Mesodermal cell (in vitro differentiated cells): Measurements from ENCODE around the gene SCG5.

Source experiments
- H3K27ac ChIP-seq: 2 replicates; pipeline ENCODE4 v1.7.0; 2013; ENCODE audit warnings: mild to moderate bottlenecking, low read depth, low read length, moderate library complexity; ENCODE audit not compliant: severe bottlenecking
- H3K36me3 ChIP-seq: 2 replicates; pipeline ENCODE4 v1.7.1; 2013; ENCODE audit warnings: mild to moderate bottlenecking, low read length, moderate library complexity; ENCODE audit not compliant: control insufficient read depth, insufficient read depth
- H3K4me1 ChIP-seq: one replicate; pipeline ENCODE4 v1.7.1; 2013; ENCODE audit warnings: mild to moderate bottlenecking, low read length; ENCODE audit not compliant: insufficient read depth, control insufficient read depth, poor library complexity, severe bottlenecking
- H3K4me3 ChIP-seq: 2 replicates; pipeline ENCODE4 v1.7.0; 2013; ENCODE audit warnings: low read length, control low read depth, mild to moderate bottlenecking; ENCODE audit not compliant: insufficient read depth, poor library complexity, severe bottlenecking; ENCODE audit errors: extremely low read depth
- H3K9me3 ChIP-seq: 2 replicates; pipeline ENCODE4 v1.7.1; 2013; ENCODE audit warnings: mild to moderate bottlenecking, low read length, moderate library complexity; ENCODE audit not compliant: control insufficient read depth
- WGBS, 2 experiments: methylation state at CpG; one replicate each; pipeline ENCODE4 v1.1.5; 2013; ENCODE audit warnings: missing lambda C conversion rate in 2 of 2; ENCODE audit not compliant: insufficient coverage in 2 of 2; 5-methylcytosine and 5-hydroxymethylcytosine counted together

Gene SCG5

DNA sequence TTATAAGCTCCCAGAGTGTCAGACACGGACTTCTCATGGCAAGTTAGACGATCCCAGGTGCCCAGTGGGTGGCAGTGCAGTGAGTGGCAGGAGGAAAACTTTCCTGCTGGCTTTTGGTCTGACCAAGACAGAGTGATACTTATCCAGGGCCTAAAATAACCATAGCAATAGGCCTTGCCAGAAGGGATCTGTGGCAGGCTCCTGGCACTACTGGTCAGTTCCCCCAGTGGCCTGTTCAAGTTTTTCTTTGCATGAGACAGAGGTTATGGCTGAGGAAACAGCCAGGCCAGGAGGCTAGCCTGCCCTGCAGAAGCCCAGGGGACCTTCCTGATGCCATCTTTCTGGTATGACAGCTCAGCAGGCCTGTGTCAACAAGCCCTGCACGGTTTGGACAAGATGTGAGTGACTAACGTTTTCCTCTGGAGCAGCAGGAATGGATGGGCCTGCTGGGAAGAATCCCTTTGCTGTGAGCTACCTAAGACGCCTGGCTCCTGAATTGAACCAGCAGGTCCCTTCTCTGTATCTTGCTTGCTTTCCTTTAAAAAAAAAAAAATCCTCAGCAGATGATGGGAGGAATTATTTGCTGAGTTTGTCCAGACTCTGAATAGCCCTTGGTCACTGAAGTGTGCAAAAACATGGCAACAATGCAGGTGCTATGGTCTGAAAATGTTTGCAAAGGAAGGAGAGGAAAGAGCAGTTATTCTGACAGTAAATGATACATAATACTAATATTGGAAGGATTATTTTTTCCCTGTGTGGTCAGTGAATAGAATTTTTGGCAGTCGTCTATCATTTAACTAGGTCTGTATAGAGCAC, 18.0 kb downstream of the SCG5 start:
- Histone ChIP-seq H3K9me3 (no peaks in the 10 kb centered on the region), H3K27ac (peak overlapping the region; percentile 36), H3K36me3 (peaks cover 7% of the 10 kb centered on the region), H3K4me3 (no peak overlapping the region), H3K4me1 (peaks cover 14% of the 10 kb centered on the region)
- 68 to 73% methylated on average over 5 to 6 of the region's 6 CpGs for WGBS, 2 experiments

- H3K27ac ChIP-seq: no peak overlapping the region
- H3K4me1 ChIP-seq: peaks cover 9% of the 10 kb centered on the region
- no peaks in the 10 kb centered on the region for H3K36me3 ChIP-seq
- H3K9me3 ChIP-seq: no peaks in the 10 kb centered on the region
- WGBS, 2 experiments: 78 to 89% methylated on average over 4 of the region's 4 CpGs
- no peak overlapping the region for H3K4me3 ChIP-seq
Observed at GRCh38 chr15:32663671-32664070, 22.2 kb downstream of the SCG5 start.

- H3K9me3 ChIP-seq: no peaks in the 10 kb centered on the region
Observed at GRCh38 chr15:32664796-32665195, 23.3 kb downstream of the SCG5 start.

DNA sequence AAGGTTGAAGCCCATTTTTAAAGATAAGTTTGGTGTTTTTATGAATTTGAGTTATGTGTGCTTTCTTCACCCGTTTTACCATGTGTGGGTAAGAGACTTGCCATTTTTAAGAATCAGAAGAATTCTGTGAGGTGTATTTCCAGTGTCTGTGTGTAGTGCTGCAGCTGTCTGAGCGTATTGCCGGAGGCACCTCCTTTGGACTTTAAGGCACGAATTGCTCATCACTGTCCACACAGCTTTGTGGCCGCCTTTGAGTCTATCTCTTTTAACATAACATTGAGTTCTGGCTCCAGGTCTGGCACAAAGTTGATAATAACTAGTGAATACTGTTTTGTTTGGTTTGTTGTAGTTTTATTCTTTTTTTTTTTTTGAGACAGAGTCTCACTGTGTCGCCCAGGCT, 25.8 kb downstream of the SCG5 start:
- Histone ChIP-seq H3K36me3 (no peaks in the 10 kb centered on the region), H3K4me1 (no peaks in the 10 kb centered on the region), H3K4me3 (no peak overlapping the region), H3K27ac (no peak overlapping the region), H3K9me3 (no peaks in the 10 kb centered on the region)
- WGBS, 2 experiments: 90 to 97% methylated on average over 5 of the region's 6 CpGs

More at GRCh38 chr15:32664796-32665195, 23.3 kb downstream of the SCG5 start:
- Histone ChIP-seq H3K36me3 (no peaks in the 10 kb centered on the region), H3K4me3 (no peak overlapping the region), H3K4me1 (peaks cover 2% of the 10 kb centered on the region), H3K27ac (no peak overlapping the region)

DNA sequence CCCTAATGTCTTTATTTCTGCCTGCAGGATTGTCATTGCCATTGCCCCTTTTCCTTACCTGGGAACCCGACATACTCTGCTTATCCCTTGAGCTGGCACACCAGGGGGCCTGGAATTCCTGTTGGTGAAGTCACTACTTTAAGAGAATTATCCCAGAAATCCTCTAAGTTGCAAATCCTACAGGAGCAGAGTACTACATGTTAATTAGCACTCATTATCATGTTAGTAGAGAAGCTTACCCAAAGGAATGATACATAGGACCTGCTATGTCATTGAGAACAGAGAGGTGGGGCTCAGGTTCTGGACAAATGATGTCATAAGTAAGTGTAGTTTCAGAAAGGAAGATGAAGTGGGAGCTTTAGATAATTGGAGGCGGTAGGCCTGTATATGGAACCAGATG, 27.4 kb downstream of the SCG5 start:
- Histone ChIP-seq H3K27ac (no peak overlapping the region), H3K4me1 (no peaks in the 10 kb centered on the region), H3K4me3 (no peak overlapping the region), H3K9me3 (no peaks in the 10 kb centered on the region), H3K36me3 (no peaks in the 10 kb centered on the region)
- WGBS, 2 experiments: 14 to 64% methylated on average over 1 to 2 of the region's 2 CpGs

DNA sequence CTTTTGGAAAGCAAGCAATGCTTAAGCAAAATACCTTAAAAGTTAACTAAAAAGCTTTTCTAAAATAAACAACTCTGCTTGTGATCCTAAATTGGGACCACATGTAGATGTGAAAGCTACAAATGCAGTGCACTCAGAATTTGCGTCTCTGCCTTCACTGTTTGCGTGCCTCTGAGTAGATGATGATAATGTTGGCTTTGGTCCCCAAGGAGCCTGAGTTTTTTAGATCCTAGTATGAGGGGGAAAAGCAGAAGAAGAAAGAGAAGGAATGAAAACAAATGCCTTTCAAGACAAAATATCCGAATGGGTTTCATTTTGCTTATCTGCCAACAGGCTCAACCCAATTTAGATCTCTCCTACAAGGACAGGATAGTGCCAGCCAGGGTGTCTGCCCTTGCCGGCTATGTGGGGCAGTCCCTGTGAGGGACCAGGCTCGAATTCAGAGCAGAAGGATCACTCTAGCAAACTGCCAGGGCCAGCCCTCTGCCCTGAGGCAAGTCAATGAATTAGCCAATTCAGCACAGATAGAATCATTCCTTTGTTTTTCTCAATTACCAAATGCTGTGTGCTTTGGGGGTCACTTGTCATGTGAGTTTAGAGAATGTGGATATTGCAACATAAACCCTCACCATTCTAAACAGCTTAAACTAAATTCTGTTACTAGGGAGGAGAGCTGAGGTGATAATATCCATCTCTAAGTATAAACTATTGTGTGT, 28.5 kb downstream of the SCG5 start:
- Histone ChIP-seq H3K36me3 (no peaks in the 10 kb centered on the region), H3K9me3 (no peaks in the 10 kb centered on the region), H3K4me1 (no peaks in the 10 kb centered on the region), H3K27ac (no peak overlapping the region), H3K4me3 (no peak overlapping the region)
- WGBS, 2 experiments: 55 to 67% methylated on average over 3 to 5 of the region's 5 CpGs

GRCh38 chr15:32670623-32671022, 29.1 kb downstream of the SCG5 start:
- Histone ChIP-seq H3K4me3 (no peak overlapping the region), H3K27ac (no peak overlapping the region), H3K4me1 (no peaks in the 10 kb centered on the region), H3K36me3 (no peaks in the 10 kb centered on the region), H3K9me3 (no peaks in the 10 kb centered on the region)
- 92% methylated on average over 2 of the region's 3 CpGs; no CpG with 5 or more reads in 1 of the 2 experiments for WGBS, 2 experiments

DNA sequence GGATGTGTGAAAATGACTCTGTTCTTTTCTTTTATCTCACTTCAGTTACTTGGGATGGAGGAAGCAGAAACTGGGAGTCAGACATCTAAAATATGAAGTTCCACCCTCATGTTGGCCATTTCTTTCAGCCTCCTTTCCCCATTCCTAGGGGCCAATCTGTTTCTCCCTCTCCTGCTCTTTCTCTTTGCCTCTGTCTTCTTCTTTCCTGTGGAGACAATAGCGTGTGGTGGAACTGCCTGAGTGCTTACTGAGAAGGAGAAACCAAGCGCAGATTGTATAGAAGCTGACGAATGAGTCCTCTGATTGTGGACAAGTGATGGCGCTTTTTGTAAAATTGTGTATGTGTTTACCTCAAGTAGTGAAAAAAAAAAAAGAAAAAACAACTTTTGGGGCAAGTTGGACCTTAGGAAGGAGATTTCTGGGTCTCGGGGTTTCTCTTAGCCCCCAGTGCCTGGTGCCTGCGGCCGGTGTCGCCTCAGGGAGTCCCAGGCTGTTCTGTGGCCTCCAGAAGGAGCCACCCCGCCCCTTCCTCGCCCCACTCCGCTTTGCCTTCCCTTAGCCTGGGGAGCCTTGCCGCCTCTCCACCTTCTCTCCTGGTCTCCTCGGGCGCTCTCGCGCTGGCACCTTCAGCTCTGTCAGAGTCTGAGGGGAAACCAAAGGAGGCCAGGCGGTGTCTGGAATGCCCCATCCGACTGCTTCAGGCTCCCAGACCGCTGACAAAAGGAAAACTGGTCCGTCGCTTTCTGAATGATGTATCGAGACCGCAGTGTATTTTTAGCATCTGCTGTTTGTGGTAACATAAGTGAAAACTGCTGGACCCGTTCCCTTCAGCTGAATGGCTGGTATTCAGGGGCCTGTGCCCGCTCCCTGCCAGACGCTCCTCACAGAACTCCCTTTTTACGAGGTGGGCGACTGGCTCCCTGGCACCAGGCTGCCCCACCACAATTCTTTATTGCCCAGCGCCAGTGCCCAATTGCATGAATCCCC, 30.1 kb downstream of the SCG5 start:
- 94 to 95% methylated on average over 22 to 28 of the region's 29 CpGs for WGBS, 2 experiments
- H3K36me3 ChIP-seq: no peaks in the 10 kb centered on the region
- no peak overlapping the region for H3K4me3 ChIP-seq
- H3K4me1 ChIP-seq: no peaks in the 10 kb centered on the region
- no peak overlapping the region for H3K27ac ChIP-seq
- no peaks in the 10 kb centered on the region for H3K9me3 ChIP-seq

DNA sequence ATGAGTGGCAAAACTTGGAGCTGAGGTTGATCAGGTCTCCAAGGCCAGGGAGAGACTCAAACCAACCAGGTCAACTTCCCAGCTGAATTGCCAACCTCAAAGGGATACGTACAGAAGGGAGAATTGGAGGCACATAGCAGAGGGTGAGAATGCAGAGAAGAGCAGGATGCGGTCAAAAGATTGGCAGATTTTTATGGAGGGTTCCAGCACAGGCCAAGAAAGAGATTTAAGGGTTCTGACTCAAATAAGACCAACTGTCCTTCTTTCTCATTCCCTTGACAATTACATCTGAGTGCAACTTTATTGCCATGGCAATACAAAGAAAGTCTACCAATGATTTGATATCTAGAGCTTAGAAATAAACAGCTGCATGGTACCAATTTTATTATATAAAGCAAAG, 33.2 kb downstream of the SCG5 start:
- no peak overlapping the region for H3K27ac ChIP-seq
- H3K9me3 ChIP-seq: no peaks in the 10 kb centered on the region
- no peaks in the 10 kb centered on the region for H3K36me3 ChIP-seq
- H3K4me3 ChIP-seq: no peak overlapping the region
- WGBS, 2 experiments: 94 to 100% methylated on average over 1 to 2 of the region's 2 CpGs
- no peaks in the 10 kb centered on the region for H3K4me1 ChIP-seq

GRCh38 chr15:32675466-32675865, 34.0 kb downstream of the SCG5 start:
- Histone ChIP-seq H3K27ac (no peak overlapping the region), H3K4me3 (no peak overlapping the region), H3K9me3 (no peaks in the 10 kb centered on the region), H3K36me3 (no peaks in the 10 kb centered on the region), H3K4me1 (no peaks in the 10 kb centered on the region)
- 59% methylated on average over 4 of the region's 6 CpGs; no CpG with 5 or more reads in 1 of the 2 experiments for WGBS, 2 experiments
